Retinal pigment epithelial cell (primary cell): ENCODE data around the gene PIK3R5.

ENCODE experiments used
- DNase-seq: peaks from one replicate; pipeline ENCODE4 v3.0.0-alpha.2; 2010; ENCODE audit warnings: low read depth
- H3K4me3 ChIP-seq: 2 replicates; pipeline ENCODE4 v1.5.1; 2011; ENCODE audit warnings: mild to moderate bottlenecking, low read length, control low read depth, moderate library complexity
- TF ChIP-seq, protein P1 (sequence below): conservative IDR thresholded peaks from 2 replicates; pipeline ENCODE4 v1.5.1; 2011; ENCODE audit warnings: low read depth, low read length, control low read depth, inconsistent platforms

Gene PIK3R5

DNA sequence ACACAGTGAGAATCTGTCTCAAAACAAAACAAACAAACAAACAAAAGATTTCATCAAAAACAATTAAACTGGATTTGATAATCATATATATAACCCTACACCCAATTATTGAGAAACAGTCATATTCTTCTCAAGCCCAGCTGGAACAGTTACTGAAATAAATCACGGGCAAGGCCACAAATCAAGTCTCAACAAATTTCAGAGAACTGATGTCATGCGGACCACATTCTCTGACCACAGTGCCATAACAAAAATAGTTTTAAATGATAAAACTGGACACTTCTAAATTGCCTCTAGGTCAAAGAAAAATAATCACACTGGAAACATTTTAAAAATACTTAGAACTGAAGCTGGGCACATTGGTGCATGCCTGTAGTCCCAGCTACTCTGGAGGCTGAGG, 15.9 kb upstream of the PIK3R5 start:
- no peak for DNase-seq
- H3K4me3 ChIP-seq: no peak overlapping the region
- TF ChIP-seq, protein P1, sequence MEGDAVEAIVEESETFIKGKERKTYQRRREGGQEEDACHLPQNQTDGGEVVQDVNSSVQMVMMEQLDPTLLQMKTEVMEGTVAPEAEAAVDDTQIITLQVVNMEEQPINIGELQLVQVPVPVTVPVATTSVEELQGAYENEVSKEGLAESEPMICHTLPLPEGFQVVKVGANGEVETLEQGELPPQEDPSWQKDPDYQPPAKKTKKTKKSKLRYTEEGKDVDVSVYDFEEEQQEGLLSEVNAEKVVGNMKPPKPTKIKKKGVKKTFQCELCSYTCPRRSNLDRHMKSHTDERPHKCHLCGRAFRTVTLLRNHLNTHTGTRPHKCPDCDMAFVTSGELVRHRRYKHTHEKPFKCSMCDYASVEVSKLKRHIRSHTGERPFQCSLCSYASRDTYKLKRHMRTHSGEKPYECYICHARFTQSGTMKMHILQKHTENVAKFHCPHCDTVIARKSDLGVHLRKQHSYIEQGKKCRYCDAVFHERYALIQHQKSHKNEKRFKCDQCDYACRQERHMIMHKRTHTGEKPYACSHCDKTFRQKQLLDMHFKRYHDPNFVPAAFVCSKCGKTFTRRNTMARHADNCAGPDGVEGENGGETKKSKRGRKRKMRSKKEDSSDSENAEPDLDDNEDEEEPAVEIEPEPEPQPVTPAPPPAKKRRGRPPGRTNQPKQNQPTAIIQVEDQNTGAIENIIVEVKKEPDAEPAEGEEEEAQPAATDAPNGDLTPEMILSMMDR: no peak

DNA sequence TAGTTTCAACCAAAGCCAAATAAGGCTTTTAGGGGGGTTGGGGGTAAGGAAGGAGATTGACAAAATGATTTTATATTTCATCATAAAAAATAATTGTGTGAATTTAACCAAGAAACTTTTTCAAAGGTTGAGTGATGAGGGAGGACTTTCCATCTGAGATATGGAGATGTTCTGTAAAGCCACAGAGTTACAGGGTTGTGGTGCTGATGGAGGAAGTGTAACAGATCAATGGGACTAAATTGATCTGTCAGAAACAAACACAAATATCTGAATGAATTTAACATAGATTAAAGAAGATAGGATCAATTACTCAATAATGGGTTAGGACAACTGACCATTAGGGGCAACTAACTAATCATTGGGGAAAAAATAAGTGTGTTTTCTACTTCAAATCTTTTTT, 14.2 kb upstream of the PIK3R5 start:
- DNase-seq: no peak
- no peak overlapping the region for H3K4me3 ChIP-seq
- TF ChIP-seq, protein P1: no peak

DNA sequence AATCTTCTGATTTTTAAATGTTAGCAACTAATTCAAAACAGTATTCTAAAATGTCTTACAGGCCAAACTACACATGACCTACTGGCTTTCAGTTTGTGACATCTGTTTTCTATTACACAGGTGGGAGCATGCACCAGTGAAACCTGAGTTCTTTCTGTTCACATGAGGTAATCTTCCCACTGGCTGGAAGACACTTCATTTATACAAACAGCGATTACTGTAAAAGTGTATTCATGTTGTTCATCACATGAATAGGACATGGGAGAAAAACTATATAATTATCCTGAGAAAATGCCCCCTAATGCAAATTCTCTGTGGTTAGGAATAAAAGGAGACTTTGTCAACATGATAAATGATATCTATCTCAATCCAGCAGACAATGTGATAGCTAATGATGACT, 11.1 kb upstream of the PIK3R5 start:
- TF ChIP-seq, protein P1: no peak
- no peak overlapping the region for H3K4me3 ChIP-seq
- no peak for DNase-seq

DNA sequence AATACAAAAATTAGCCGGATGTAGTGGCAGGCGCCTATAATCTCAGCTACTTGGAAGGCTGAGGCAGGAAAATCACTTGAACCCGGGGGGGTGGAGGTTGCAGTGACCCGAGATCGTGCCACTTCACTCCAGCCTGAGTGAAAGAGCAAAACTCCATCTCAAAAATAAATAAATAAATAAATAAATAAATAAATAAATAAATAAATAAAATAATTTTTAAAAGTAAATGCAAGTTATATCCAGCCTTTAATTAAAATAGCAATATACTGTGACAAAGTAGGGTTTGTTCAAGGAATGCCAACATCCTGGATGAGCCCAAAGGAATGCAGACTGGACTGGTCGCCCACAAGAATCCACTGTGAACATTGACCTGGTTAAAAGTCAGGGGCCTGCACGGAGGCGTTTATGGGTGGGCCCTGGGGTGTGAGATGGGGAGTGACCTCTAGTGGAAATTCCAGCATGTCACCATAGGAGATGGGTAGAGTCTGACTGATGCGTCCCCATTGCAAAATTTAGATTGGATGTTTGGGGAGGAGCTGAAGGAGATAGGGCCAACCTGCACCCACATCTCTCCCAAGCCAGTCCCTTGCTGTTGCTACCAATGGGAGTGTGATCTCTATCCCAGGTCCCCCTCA, 9.7 kb upstream of the PIK3R5 start:
- DNase-seq: no peak
- TF ChIP-seq, protein P1: no peak
- no peak overlapping the region for H3K4me3 ChIP-seq

DNA sequence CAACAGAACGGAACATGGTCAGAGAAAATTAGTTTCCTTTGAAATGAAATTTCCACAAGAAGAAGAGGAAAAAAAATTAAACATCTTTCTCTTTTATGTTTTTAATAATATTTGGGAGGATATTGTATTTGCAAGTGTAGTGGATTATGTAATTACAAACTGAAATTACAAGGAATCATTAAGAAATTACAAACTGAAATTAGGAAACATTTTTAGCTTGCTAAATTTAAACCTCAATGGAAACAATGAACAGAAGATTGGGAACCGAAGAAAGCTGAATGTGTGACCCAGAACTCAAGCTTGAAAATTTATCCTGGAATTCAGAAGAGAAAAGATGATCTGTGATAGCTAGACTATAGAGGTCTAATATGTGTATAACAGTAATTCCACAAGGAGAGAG, 4.4 kb upstream of the PIK3R5 start:
- TF ChIP-seq, protein P1: no peak
- no peak for DNase-seq

DNA sequence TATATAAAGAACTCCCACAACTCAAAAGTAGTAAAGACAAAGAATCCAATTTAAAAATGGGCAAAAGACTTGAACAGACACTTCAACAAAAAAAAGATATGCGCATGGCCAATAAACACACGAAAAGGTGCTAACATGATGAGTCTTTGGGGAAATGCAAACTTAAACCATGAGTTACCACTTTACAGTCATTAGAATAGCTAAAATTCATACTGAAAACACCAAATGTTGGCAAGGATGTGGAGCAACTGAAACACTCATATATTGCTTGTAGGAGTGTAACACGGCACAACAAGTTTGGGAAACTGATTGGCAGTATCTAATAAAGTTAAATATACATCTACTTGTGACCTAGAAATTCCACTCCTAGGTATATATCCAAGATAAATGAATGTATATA, 3.0 kb upstream of the PIK3R5 start:
- H3K4me3 ChIP-seq: no peak overlapping the region
- TF ChIP-seq, protein P1: no peak
- DNase-seq: no peak

More for the DNA sequence above, 4.4 kb upstream of the PIK3R5 start:
- no peak overlapping the region for H3K4me3 ChIP-seq

DNA sequence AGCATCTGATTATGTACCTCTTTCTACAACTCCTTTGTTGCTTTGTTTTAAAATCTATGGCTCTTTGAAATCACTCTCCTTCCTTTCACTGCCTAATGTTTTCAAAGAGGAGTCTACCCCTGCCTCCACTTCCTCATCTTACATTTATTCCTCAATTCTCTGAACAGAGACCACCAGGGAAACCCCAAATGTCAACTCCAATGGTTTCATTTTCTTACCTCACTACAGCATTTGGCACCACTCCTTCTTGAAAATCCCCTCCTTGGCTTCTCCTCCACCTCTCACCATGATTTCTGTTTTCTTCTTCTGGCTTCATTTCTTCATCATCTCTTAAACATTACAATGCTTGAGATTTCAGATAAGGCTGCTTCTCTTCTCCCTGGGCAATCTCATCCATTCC, 2.4 kb upstream of the PIK3R5 start:
- no peak overlapping the region for H3K4me3 ChIP-seq
- TF ChIP-seq, protein P1: no peak
- DNase-seq: no peak
